ENCODE measurements around the gene PLA2R1.

PLA2R1 gene

DNA sequence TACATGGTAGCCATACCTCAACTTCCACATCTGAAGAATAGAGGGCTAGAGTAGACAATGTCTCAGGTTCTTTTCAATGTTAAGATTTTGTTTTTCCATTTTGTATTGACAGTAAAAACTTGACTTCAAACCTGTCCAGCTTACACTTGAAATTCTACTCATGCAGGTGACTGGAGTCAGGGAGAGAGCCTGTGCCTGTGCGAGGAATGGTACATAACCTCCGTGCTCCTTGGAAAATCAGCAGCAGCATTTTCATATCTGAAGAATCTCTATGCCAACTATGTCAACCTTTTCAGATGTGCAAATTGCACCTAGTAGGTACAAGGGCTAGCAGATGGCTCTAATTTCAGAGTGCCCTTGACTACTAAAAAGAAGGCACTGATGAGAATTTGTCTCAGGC lies 2.1 kb downstream of the PLA2R1 start:
- no peak overlapping the region for H2AFZ ChIP-seq (ENCODE audit: low read length)
- no peak for TF ChIP-seq EZH2phosphoT487 (IDR thresholded peaks at IDR 0.05; ENCODE audit: borderline replicate concordance)
- TF ChIP-seq, protein P1, sequence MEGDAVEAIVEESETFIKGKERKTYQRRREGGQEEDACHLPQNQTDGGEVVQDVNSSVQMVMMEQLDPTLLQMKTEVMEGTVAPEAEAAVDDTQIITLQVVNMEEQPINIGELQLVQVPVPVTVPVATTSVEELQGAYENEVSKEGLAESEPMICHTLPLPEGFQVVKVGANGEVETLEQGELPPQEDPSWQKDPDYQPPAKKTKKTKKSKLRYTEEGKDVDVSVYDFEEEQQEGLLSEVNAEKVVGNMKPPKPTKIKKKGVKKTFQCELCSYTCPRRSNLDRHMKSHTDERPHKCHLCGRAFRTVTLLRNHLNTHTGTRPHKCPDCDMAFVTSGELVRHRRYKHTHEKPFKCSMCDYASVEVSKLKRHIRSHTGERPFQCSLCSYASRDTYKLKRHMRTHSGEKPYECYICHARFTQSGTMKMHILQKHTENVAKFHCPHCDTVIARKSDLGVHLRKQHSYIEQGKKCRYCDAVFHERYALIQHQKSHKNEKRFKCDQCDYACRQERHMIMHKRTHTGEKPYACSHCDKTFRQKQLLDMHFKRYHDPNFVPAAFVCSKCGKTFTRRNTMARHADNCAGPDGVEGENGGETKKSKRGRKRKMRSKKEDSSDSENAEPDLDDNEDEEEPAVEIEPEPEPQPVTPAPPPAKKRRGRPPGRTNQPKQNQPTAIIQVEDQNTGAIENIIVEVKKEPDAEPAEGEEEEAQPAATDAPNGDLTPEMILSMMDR (conservative IDR thresholded peaks at IDR 0.05; ENCODE audit: low read length) = no peak
- no peaks in the 10 kb centered on the region for H3K27me3 ChIP-seq (ENCODE audit: insufficient read depth, low read length, poor library complexity, severe bottlenecking)
- H3K4me1 ChIP-seq (ENCODE audit: insufficient read depth, low read length, poor library complexity, severe bottlenecking) = no peaks in the 10 kb centered on the region
- H3K36me3 ChIP-seq (ENCODE audit: insufficient read depth, low read length) = no peaks in the 10 kb centered on the region
- no peak overlapping the region for H3K4me2 ChIP-seq (ENCODE audit: low read depth, low read length, poor library complexity, severe bottlenecking)
- no peak overlapping the region for H3K4me3 ChIP-seq (ENCODE audit: low read length, poor library complexity, severe bottlenecking)
- H3K9me2 ChIP-seq (replicated peaks; ENCODE audit: low read depth, low read length) = no peaks in the 10 kb centered on the region
- no peak overlapping the region for H3K9ac ChIP-seq (ENCODE audit: low read depth, low read length, poor library complexity, severe bottlenecking)
- no peaks in the 10 kb centered on the region for H4K20me1 ChIP-seq (ENCODE audit: insufficient read depth, low read length, poor library complexity, severe bottlenecking)
- no peaks in the 10 kb centered on the region for H3F3A ChIP-seq (ENCODE audit: low read depth)
- H3K79me2 ChIP-seq (ENCODE audit: insufficient read depth, low read length) = no peaks in the 10 kb centered on the region
- no peaks in the 10 kb centered on the region for H3K9me3 ChIP-seq (ENCODE audit: insufficient read depth, low read depth, low read length)

DNA sequence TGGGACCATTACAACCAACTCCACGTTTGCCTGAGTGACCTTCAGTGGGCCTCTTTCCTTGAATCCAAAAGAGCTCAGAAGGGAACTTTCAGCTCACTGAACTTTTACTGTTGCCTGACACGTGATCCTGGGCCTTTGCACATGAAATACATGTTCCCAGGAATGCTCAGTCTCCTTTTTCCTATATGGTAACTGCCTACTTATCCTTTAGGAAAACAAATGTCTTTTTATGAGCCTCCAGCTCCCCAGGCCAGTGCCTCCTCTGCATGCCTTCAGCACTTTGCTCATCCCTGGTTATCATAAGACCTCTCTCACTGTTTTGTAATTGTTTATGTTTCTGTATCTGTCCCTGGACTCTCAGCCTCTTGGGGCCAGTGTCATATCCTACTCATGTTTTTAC lies 5.1 kb downstream of the PLA2R1 start:
- Histone ChIP-seq H3K36me3 (ENCODE audit: insufficient read depth, low read length) (no peaks in the 10 kb centered on the region), H3K9me3 (ENCODE audit: insufficient read depth, low read depth, low read length) (no peaks in the 10 kb centered on the region), H4K20me1 (ENCODE audit: insufficient read depth, low read length, poor library complexity, severe bottlenecking) (no peaks in the 10 kb centered on the region), H3K4me2 (ENCODE audit: low read depth, low read length, poor library complexity, severe bottlenecking) (no peak overlapping the region), H2AFZ (ENCODE audit: low read length) (no peak overlapping the region), H3K9me2 (replicated peaks; ENCODE audit: low read depth, low read length) (no peaks in the 10 kb centered on the region), H3K4me3 (ENCODE audit: low read length, poor library complexity, severe bottlenecking) (no peak overlapping the region), H3K79me2 (ENCODE audit: insufficient read depth, low read length) (no peaks in the 10 kb centered on the region), H3K4me1 (ENCODE audit: insufficient read depth, low read length, poor library complexity, severe bottlenecking) (no peaks in the 10 kb centered on the region), H3K9ac (ENCODE audit: low read depth, low read length, poor library complexity, severe bottlenecking) (no peak overlapping the region), H3K27me3 (ENCODE audit: insufficient read depth, low read length, poor library complexity, severe bottlenecking) (no peaks in the 10 kb centered on the region), H3F3A (ENCODE audit: low read depth) (no peaks in the 10 kb centered on the region)
- no peak for TF ChIP-seq EZH2phosphoT487 (IDR thresholded peaks at IDR 0.05; ENCODE audit: borderline replicate concordance)
- TF ChIP-seq, protein P1 (conservative IDR thresholded peaks at IDR 0.05; ENCODE audit: low read length) = no peak

DNA sequence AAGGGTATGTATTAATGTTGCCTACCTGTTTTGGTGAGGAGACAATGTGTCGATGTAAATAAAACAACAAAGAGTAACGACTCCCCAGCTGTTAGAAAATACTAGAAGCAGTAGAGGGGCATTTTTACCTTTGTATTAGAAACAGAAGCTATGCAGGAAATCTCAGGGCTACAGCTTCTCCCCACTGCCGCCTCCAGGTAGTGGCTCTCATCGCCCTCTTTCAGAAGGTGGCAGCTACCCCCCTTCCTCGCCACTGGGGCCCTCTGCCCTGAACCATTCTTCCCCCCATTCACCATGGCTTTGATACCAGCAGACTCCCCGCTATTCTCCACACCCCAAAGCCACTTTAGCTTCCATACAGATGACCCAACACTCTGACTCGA lies 6.7 kb downstream of the PLA2R1 start:
- no peaks in the 10 kb centered on the region for H3K9me2 ChIP-seq (replicated peaks; ENCODE audit: low read depth, low read length)
- H3F3A ChIP-seq (ENCODE audit: low read depth) = no peaks in the 10 kb centered on the region
- no peaks in the 10 kb centered on the region for H4K20me1 ChIP-seq (ENCODE audit: insufficient read depth, low read length, poor library complexity, severe bottlenecking)
- H3K9me3 ChIP-seq (ENCODE audit: insufficient read depth, low read depth, low read length) = no peaks in the 10 kb centered on the region
- TF ChIP-seq, protein P1 (conservative IDR thresholded peaks at IDR 0.05; ENCODE audit: low read length) = no peak
- no peak overlapping the region for H3K9ac ChIP-seq (ENCODE audit: low read depth, low read length, poor library complexity, severe bottlenecking)
- no peaks in the 10 kb centered on the region for H3K4me1 ChIP-seq (ENCODE audit: insufficient read depth, low read length, poor library complexity, severe bottlenecking)
- H3K27me3 ChIP-seq (ENCODE audit: insufficient read depth, low read length, poor library complexity, severe bottlenecking) = no peaks in the 10 kb centered on the region
- H3K36me3 ChIP-seq (ENCODE audit: insufficient read depth, low read length) = no peaks in the 10 kb centered on the region
- H3K79me2 ChIP-seq (ENCODE audit: insufficient read depth, low read length) = no peaks in the 10 kb centered on the region
- no peak overlapping the region for H3K4me2 ChIP-seq (ENCODE audit: low read depth, low read length, poor library complexity, severe bottlenecking)
- no peak overlapping the region for H2AFZ ChIP-seq (ENCODE audit: low read length)
- H3K4me3 ChIP-seq (ENCODE audit: low read length, poor library complexity, severe bottlenecking) = no peak overlapping the region

All from Loucy (cell line).